ENCODE measurements around the gene ELOVL5. TPM values are rescaled to one million over a fixed set of nuclear protein-coding genes. Genes with fewer than 3 reads are reported as not detected.
A peak's percentile ranks its signal among the peaks of the same experiment; 100 is the strongest.

ELOVL5 gene
- total RNA-seq, 6 experiments from 2014 or later, result 82.0 to 104 (median 89.1) TPM

DNA sequence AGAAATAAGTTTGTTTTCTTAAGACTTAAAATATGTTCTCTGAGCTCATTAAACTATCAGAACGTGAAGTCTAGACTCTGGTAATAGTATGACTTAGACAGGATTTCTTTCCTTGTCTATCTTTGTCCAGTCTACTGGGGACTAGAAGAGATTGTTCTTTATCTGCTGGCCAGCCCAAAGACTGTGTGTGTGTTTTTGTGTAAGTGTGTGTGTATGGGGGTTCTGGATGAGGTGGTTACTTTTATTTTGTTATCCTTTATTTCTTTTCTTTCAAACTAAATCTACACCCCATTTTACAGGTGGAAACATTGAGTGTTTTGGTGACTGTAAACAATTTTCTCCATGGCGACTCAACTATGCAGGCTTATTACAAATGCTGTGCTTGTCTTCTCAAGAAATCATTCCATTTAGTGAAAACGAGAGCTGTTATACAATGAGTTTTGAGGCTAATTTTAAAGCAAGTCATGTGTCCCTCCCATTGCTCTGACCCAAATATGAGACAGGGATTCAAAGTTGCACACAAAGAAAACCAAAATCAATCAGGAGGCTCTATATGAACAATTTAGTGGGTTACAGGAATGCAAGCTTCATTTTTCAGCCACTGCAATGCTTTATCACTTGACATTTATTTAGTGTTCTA, 97.6 kb downstream of the ELOVL5 start:
- Mint-ChIP-seq H3K27me3 (ENCODE audit: insufficient read depth) (peaks cover 8% of the 10 kb centered on the region; the same call in 1 of the 2 replicates), H3K27ac (peak overlapping the region; percentile 67), H3K36me3 (ENCODE audit: low read depth) (no peaks in the 10 kb centered on the region), H3K9me3 (no peaks in the 10 kb centered on the region), H3K4me3 (no peak overlapping the region), H3K4me1 (ENCODE audit: low read depth) (peaks cover 31% of the 10 kb centered on the region)
- DNase-seq, result no peak
- TF ChIP-seq, protein P1, sequence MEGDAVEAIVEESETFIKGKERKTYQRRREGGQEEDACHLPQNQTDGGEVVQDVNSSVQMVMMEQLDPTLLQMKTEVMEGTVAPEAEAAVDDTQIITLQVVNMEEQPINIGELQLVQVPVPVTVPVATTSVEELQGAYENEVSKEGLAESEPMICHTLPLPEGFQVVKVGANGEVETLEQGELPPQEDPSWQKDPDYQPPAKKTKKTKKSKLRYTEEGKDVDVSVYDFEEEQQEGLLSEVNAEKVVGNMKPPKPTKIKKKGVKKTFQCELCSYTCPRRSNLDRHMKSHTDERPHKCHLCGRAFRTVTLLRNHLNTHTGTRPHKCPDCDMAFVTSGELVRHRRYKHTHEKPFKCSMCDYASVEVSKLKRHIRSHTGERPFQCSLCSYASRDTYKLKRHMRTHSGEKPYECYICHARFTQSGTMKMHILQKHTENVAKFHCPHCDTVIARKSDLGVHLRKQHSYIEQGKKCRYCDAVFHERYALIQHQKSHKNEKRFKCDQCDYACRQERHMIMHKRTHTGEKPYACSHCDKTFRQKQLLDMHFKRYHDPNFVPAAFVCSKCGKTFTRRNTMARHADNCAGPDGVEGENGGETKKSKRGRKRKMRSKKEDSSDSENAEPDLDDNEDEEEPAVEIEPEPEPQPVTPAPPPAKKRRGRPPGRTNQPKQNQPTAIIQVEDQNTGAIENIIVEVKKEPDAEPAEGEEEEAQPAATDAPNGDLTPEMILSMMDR (IDR thresholded peaks at IDR 0.05), result no peak

DNA sequence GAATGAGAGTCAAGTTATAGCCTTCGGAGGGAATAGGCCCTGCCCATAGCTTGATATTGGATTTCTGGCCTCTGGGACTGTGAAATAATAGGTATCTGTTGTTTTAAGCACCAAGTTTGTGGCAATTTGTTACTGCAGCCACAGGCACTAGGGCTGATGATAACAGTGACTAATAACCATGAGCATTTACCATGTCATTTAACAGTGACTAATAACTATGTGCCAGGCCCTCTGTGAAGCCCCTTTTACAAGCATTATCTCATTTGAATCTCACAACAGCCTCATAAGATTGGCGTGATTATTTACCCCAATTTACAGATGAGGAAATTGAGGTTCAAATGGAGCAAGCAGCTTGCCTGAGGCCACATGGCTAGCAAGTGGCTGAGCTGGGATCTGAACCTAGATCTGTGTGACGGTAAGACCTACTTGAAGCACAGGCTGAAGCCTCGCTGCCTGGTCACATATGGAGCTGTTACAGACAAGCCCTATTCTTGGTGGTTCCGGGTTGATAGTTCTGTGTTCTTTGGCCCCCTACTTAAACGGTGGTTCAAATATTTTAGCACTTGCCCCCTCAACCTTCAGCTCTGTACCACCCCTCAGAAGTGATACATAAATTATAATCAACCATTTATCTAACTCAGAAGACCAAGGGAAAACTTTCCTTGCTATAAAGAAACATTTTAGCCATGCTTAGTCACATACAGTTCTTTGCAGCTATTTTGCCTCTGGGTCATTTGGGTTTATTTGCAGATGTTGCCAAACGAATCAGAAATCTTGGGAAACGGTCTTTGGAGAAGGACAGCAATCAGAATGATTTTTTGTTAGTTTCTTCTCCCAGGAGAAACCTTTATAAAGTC, 98.3 kb downstream of the ELOVL5 start:
- peak; percentile 84 for DNase-seq
- TF ChIP-seq, protein P1 (IDR thresholded peaks at IDR 0.05), result no peak
- Mint-ChIP-seq H3K36me3 (ENCODE audit: low read depth) (no peaks in the 10 kb centered on the region), H3K4me3 (peak overlapping the region; percentile 15; the same call in 1 of the 2 replicates), H3K27me3 (ENCODE audit: insufficient read depth) (peaks cover 8% of the 10 kb centered on the region; the same call in 1 of the 2 replicates), H3K9me3 (no peaks in the 10 kb centered on the region), H3K27ac (peak overlapping the region; percentile 72), H3K4me1 (ENCODE audit: low read depth) (peaks cover 31% of the 10 kb centered on the region)

DNA sequence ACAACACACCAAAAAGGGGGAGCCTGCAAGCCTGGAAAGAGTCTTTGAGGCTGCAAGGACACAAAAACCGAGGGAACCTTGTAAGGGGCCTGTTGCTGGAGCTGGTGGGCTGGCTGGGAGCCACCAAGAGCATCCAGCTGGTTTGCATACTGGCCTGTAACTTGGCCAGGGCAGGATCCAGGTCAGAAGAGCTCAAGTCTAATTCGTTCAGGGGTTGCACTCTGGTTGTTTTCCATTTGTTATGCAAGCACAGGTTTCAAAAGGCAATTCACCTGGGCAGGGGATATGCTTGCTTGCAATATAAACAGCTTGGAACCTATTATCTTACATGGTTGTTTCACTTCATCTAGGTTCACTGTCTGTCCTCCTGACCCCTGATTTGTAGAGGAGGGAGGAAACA, 101.8 kb downstream of the ELOVL5 start:
- DNase-seq, result no peak
- Mint-ChIP-seq H3K27me3 (ENCODE audit: insufficient read depth) (peaks cover 14% of the 10 kb centered on the region), H3K36me3 (ENCODE audit: low read depth) (no peaks in the 10 kb centered on the region), H3K4me1 (ENCODE audit: low read depth) (peaks cover 28% of the 10 kb centered on the region), H3K4me3 (no peak overlapping the region), H3K27ac (no peak overlapping the region), H3K9me3 (no peaks in the 10 kb centered on the region)
- TF ChIP-seq, protein P1 (IDR thresholded peaks at IDR 0.05), result no peak

- no peaks in the 10 kb centered on the region for H3K9me3 Mint-ChIP-seq
- H3K4me1 Mint-ChIP-seq (ENCODE audit: low read depth), result peaks cover 8% of the 10 kb centered on the region
- H3K27me3 Mint-ChIP-seq (ENCODE audit: insufficient read depth), result peaks cover 22% of the 10 kb centered on the region
- H3K36me3 Mint-ChIP-seq (ENCODE audit: low read depth), result no peaks in the 10 kb centered on the region
- H3K4me3 Mint-ChIP-seq, result no peak overlapping the region
- no peak overlapping the region for H3K27ac Mint-ChIP-seq
- no peak for DNase-seq
- TF ChIP-seq, protein P1 (IDR thresholded peaks at IDR 0.05), result no peak
These were observed 103.8 kb downstream of the ELOVL5 start for GRCh38 chr6:53244958-53245357.

DNA sequence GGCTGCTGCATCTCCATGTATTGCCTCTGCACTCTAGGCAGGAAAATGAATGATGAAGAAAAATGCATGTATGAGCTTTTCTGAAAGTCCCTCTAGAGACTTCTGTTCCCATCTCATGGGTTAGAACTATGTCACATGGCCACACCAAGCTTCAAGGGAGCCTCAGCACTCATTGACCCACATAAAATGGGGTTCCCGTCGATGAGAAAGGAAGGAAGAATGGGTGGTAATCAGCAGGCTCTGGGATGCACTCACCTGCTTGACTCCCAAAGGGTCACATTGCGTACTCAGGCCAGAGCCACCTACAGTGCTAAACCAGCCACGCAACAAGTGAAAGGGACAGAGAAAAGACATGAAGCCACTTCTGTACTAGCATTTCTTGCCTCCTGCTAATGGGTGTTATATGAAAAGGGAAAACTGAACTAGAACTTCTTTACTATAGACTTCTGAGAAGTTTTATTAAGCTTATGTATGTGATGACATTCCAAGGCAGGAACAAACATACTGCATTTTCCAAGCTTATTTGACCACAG, 104.3 kb downstream of the ELOVL5 start:
- no peak overlapping the region for H3K27ac Mint-ChIP-seq
- no peaks in the 10 kb centered on the region for H3K36me3 Mint-ChIP-seq (ENCODE audit: low read depth)
- H3K9me3 Mint-ChIP-seq, result no peaks in the 10 kb centered on the region
- peaks cover 22% of the 10 kb centered on the region for H3K27me3 Mint-ChIP-seq (ENCODE audit: insufficient read depth)
- TF ChIP-seq, protein P1 (IDR thresholded peaks at IDR 0.05), result no peak
- DNase-seq, result no peak
- H3K4me3 Mint-ChIP-seq, result no peak overlapping the region
- peaks cover 3% of the 10 kb centered on the region for H3K4me1 Mint-ChIP-seq (ENCODE audit: low read depth)

Data from HFFc6 (cell line).